GM21825 (cell line): ENCODE results near the gene SETD1B.
"Not testable (repeated sequence)": the region's sequence is repeated elsewhere in the genome, so short reads cannot be mapped to it uniquely, and the experiment has no call there.

Experiments used
- ATAC-seq: cut with Tn5 transposase; IDR thresholded peaks from one replicate; pipeline ENCODE4 v1.9.1; 2021; ENCODE audit warnings: mild to moderate bottlenecking, moderate library complexity; ENCODE audit not compliant: unreplicated experiment

Gene SETD1B

DNA sequence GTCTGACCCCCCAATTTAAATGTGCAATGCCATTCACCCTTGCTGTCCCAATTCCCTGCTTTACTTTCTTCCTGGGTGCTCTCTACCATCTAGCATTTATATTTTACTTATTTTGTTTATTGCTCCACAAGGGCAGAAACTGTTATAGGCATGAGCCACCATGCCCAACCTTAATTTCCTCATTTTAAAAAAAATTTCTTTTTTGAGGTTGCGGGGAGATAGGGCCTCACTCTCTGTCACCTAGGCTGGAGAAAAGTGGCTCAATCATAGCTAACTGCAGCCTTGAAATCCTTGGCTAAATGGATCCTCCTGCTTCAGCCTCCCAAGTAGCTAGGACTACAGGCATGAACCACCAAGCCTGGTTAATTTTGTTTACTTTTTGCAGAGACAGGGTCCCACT is 41.9 kb downstream of the SETD1B start:
- ATAC-seq: no peak

DNA sequence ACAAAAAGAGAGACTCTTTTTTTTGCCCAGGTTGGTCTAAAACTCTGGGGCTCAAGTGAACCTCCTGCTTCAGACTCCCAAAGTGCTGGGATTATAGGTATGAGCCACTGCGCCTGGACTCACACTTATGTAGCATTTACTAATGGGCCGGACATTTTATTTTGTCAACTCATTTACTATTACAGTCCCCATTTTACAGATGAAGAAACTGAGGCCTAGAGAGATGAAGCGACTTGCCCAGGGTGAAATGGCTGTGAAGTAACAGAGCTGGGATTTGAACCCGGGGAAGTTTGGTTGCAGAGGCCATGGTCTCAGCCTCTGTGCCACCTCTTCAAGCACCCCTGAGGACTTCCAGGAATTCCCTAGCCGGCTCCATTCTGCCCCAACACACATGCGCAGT is 45.4 kb downstream of the SETD1B start:
- no peak for ATAC-seq

DNA sequence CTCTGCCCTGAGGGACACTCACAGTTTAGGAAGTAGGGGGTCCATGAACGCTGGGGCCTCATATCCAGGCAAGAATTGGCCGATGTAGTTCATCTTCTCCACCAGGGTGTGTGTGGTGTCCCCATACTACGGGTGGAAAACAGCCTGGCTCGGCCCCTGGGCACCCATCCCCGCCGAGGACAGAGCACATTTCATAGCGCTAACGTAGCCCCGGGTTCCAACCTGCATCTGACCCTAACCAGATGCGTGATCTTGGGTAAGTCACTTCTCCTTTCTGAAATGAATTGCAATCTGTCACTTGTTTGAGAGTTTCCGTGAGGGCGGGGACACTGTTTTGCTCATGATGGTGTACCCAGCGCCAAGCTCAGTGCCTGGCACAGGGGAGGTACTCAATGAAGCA is 45.9 kb downstream of the SETD1B start:
- ATAC-seq: no peak

DNA sequence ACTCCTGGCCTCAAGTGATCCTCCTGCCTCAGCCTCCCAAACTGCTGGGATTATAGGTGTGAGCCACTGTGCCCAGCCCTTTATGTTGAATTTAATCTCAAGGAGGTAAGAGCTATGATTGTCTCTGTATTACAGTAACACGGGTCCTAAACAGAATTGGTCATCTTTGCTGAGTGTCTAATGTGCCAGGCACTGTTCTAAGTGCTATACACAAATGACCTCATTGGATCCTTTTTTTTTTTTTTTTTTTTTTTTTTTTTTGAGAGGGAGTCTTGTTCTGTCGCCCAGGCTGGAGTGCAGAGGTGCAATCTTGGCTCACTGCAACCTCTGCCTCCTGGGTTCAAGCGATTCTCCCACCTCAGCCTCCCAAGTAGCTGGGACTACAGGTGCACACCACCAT is 48.6 kb downstream of the SETD1B start:
- ATAC-seq: not testable (repeated sequence)

DNA sequence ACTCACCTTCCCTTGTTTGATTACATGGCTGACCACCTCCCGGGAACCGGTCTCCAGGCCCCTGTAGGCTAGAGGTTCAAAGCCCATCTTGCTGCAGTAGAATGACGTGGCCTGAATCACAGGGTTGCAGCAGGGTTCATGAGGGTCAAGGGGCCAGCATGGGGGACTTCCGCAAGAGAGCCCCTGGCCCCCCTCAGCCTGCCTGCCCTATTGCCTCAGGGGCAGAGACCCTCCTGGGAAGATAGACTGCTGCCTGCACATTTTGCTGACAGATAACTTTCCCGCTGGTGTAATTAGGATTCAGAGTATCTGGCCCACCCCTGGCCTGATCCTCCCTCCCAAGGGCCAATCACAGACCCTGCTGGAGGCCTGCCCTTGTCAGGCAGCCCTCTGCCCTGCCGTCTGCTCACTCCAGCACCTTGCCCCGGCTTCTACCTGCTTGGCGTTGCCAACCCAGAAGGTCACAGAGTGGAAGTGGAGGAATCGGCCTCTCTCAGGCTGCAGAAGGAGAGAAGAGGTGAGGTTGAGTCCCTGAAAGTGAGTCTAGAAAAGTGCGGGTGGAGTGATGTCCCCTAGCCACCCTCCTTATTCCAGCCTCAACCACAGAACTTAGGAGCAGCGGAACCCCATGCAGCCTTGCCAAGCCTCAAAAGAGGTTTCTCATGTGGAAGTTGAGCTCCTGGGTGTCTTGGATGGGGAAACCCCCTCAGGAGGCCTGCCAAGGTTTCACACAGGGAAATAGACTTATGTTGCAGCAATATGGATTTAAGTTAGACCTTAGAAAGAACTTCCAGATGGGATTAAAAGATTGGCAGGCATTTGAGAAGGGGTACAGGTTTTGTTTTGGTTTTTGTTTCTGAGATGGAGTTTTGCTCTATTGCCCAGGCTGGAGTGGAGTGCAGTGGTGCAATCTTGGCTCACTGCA is 53.8 kb downstream of the SETD1B start:
- ATAC-seq: no peak

DNA sequence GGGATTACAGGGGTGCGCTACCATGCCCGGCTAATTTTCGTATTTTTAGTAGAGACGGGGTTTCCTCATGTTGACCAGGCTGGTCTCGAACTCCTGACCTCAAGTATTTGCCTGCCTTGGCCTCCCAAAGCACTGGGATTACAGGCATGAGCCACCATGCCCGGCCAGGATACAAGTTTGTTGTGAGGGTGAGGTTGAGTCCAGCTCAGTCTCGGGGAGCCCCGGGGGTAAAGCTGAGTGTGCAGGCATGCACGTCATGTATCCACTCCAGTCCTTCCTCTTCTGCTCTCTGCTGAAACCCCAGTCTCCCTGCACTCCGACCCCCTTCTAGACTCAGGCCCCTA is 54.5 kb downstream of the SETD1B start:
- ATAC-seq: no peak

DNA sequence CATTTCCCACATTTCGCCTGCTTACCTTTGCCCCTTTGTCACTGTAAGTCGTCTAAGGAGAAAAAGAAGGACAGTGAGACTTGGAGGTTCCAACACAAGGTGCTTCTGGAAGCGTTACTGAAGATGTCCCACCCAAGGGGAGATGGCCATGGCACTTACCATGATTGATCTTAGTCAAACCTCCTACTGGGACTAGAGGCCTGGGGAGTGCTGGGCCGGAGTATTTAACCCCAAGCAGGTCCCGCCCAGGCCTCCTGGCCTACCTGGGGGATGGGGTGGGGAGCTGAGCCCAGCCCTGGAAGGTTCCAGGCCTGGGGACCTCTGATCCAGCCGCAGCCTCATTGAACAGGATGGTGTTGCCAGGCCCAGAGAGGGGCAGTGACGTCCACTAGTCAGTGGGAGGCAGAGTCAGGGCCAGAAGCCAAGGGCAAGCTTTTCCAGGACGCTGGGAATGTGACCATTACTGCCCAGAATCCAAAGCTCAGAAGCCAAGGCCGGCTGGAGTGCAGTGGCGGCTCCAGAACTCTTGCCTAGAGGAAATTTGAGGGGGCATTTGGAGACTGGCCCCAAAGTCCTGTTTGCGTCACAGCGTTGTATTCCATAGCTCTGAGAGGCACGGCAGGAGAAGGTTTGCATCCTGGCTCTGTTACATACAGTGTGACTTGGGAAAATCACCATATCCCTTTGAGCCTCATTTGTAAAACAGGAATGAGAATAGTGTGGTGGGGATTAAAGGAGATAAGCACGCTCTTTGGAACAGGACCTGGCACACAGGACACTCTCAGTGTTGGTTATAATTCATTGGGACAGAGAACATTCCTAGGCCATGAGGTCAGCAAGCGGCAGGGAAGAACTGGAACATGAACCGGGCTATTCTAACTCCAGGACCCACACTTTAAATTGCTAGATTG is 55.1 kb downstream of the SETD1B start, which contains the start of gene HPD:
Gene HPD (minus strand): TSS at position 198 of the 911 bp plus-strand sequence. CDS start 36 bp downstream, at position 162.
- no peak for ATAC-seq

DNA sequence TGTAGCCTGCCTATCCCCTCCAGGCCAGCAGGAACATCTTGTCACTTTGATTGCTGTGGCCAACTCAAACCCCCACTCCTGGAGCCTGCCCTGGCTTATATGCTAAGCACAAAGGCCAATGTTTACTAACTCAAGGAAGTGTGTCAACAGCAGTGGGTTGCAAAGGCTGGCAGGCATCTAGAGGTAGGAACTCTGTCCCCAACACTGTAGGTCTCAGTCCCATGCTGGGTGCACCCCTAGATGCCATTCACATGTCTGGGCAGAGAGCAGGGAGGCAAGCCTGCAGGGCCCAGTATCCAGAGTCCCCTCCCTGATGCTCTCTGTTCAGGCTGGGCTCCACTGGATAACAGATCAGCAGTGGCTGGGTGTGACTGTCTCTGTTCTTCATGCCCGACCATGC is 56.4 kb downstream of the SETD1B start:
- no peak for ATAC-seq

DNA sequence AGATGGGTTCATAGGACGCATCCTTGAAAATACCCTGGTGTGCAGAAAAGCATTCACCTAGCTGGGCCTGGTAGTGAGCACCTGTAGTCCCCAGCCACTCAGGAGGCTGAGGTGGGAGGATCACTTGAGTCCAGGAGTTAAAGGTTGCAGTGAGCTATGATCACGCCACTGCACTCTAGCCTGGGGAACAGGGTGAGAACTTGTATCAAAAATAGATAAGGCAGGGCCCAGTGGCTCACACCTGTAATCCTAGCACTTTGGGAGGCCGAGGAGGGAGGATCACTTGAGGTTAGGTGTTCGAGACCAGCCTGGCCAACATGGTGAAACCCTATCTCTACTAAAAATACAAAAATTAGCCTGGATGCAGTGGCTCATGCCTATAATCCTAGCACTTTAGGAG is 56.9 kb downstream of the SETD1B start:
- not testable (repeated sequence) for ATAC-seq

DNA sequence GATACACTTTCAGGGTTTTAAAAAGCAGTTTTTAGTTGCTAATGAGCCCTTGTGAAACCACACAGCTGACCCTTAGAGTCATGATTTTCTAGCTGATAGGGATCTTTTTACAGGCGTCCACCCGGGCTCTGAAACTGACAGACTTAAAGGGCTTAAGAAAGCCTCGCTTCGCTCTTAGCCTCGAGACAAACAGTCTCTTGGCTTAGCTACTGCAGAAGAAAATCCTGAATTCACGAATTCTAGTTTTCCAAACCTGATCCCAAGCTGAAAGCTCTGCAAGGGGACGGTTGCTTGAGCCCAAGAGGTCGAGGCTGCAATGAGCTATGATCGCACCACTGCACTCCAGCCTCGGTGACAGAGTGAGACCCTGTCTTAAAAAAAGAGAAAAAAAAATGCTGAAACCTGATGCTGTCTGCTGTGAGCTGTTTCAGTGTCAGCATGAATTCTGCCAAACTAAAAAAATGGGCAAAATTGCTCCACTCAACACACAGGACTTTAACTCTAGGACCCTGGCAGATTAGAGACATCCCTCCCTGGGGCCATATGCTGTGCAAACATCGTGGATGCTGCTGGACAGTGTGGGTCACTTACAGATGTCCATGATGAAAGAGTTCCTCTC is 57.9 kb downstream of the SETD1B start:
- ATAC-seq: no peak

DNA sequence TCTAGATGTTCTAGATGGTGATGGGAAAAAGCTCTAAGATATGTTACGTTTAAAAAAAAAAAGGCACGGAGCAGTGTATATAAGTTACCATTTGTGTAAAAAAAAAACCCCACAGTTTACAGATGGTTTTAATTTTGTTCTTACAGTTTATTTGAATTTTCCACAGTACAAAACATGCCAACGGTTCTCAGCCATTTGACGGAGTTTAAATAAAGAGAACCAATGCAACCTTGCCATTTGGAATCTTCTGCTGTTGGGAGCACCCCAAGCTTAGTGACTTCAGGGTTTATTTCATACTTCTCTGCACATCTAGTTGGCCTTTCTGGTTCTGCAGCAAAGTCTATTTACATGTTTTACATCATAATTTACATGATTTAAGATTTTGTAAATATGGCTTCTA is 62.5 kb downstream of the SETD1B start:
- ATAC-seq: no peak

DNA sequence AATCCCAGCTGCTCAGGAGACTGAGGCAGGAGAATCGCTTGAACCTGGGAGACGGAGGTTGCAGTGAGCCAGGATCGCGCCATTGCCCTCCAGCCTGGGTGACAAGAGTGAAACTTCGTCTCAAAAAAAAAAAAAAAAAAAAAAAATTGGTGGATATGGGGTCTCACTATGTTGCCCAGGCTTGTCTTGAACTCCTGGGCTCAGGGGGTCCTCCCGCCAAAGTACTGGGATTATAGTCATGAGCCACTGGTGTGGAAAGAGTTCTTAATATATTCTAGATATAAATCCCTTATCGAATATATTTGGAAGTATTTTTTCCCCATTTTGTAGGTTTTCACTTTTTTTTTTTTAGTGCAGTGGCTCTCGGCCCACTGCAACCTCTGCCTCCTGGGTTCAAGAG is 65.4 kb downstream of the SETD1B start:
- not testable (repeated sequence) for ATAC-seq

DNA sequence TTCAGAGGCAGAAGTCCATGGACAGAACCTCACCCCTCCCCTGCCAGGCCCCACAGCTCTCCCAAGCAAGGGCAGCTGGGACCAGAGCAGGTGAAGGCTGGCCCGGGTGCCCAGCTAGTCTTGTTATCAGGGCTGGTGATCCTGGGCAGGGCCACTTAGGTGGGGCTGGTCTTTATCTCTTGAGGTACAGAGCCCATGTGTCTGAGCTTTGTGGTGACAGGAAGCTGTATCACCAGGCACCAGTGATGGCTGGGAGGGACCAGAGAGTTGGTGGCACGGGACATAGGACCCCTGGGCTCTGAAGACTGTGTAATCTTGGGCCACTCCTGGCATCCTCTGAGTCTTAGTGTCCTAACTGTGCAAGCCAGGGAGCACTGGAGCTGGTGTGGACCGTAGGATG is 67.7 kb downstream of the SETD1B start:
- ATAC-seq: no peak

DNA sequence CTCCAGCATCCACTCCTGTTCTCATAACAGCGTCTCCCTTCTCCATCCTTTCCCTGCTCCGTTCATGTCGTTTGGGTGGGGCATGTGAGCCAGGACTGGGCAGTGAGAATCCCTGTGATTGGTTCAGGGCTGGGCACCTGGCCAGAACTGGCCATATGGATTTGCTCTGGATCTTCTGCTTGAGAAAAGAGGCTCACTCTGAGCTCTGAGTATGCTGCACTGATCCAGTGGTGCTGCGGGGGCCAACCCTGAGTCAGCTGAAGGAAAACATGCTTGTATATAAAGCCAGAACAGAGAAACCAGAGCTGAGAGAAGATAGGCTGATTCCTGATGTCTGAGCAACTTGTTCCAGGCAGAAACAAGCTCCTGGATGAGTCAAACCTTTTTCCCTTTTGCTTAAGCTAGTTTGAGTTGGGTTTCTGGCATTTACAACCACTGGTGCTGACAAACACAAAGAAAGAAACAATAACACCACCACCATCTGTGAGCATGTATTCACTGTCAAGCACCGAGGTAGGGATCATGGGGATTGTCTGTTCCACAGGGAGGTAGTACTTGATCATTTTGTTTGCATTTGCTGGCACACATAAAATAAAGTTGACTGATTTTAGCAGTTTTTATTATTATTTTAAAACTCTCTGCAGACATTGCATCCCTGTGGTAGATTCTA is 68.9 kb downstream of the SETD1B start:
- no peak for ATAC-seq

DNA sequence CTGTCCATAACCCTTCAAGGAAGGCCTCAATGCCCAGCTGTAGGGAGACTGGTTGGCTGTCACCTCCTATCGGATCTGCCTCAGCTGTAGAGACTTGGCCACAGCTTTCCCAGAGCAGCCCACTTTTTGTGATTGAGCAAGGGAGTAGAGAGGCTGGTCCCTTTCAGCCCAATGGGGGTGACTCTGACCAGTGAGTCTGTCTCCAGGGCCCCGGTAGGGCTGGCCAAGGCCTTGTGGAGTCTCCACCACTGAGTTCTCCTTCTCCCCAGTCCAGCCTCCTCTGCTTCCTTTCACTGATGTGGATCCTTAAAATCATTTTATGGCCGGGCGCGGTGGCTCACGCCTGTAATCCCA is 69.4 kb downstream of the SETD1B start:
- ATAC-seq: no peak

DNA sequence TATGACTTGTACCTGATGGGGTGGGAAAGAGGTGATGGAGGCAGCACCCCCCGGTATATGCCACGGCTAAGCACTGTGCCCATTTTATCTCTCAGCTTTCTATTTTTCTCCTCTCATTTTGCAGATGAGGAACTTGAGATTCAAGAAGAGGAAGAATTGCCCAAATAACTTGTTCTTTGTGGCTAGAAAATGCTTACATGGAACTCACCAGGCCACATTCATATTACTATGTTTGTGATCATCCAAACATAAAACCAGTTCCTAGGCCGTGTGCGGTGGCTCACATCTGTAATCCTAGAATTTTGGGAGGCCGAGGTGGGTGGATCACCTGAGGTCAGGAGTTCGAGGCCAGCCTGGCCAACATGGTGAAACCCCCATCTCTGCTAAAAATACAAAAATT is 70.3 kb downstream of the SETD1B start:
- no peak for ATAC-seq

DNA sequence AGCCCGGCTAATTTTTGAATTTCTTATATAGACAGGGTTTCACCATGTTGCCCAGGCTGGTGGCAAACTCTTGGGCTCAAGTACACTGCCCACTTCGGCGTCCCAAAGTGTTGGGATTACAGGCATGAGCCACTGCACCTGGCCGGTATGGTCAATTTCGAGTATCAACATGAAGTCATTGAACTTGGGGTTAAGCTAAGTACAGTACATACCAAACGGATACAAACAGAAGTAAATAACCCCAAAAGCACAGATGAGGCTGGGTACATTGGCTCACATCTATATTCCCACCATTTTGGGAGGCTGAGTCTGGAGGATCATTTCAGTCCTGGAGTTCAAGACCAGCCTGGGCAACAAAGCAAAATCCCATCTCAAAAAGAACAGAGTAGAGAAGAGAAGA is 71.8 kb downstream of the SETD1B start:
- ATAC-seq: no peak

DNA sequence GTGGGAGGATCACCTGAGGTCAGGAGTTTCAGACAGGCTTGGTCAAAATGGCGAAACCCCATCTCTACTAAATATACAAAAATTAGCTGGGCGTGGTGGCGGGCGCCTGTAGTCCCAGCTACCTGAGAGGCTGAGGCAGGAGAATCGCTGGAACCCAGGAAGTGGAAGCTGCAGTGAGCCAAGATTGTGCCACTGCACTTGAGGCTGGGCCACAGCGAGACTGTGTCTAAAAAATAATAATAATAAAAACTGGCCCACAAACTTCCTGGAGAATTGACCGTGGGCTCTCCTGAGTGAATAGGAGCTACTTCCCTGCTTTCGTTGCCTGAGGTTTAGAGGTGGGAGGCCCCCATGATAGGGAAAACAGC is 72.3 kb downstream of the SETD1B start:
- not testable (repeated sequence) for ATAC-seq
